Mesothelial cell of epicardium (in vitro differentiated cells): ENCODE data around the gene BCS1L. TPM values are rescaled to one million over a fixed set of nuclear protein-coding genes. Genes with fewer than 3 reads are reported as not detected.
A peak's percentile ranks its signal among the peaks of the same experiment; 100 is the strongest.
"Not testable (repeated sequence)": the region's sequence is repeated elsewhere in the genome, so short reads cannot be mapped to it uniquely, and the experiment has no call there.

Experiments
- DNase-seq, 2 experiments: peaks; one replicate each; pipeline ENCODE4 v3.0.0; 2021; ENCODE audit warnings: low spot score in 2 of 2; ENCODE audit not compliant: unreplicated experiment in 2 of 2
- H3K27ac Mint-ChIP-seq: 2 replicates; pipeline ENCODE4 v1.8.0; 2021; ENCODE audit warnings: mixed read lengths
- H3K27me3 Mint-ChIP-seq: 2 replicates; pipeline ENCODE4 v1.8.0; 2021; ENCODE audit warnings: low read depth, mixed read lengths
- H3K36me3 Mint-ChIP-seq: 2 replicates; pipeline ENCODE4 v1.8.0; 2021; ENCODE audit warnings: mixed read lengths
- H3K4me1 Mint-ChIP-seq: 2 replicates; pipeline ENCODE4 v1.8.0; 2021; ENCODE audit warnings: mixed read lengths
- H3K4me3 Mint-ChIP-seq: 2 replicates; pipeline ENCODE4 v1.8.0; 2021; ENCODE audit warnings: mild to moderate bottlenecking, moderate library complexity, mixed read lengths
- H3K9me3 Mint-ChIP-seq: 2 replicates; pipeline ENCODE4 v1.8.0; 2021; ENCODE audit warnings: mixed read lengths
- total RNA-seq: library from RNA; stranded (reverse); gene quantifications from 3 replicates; pipeline ENCODE4 v1.2.1, GENCODE V29; 2021
- TF ChIP-seq, protein P1 (sequence below): fragments of 200-600 bp; sonication (generic); IDR thresholded peaks from one replicate; pipeline ENCODE4 v1.5.0; 2021; ENCODE audit warnings: antibody characterized with exemption; ENCODE audit not compliant: unreplicated experiment

The BCS1L gene
- total RNA-seq, 1 donor from 2014 or later: 39.4 TPM

DNA sequence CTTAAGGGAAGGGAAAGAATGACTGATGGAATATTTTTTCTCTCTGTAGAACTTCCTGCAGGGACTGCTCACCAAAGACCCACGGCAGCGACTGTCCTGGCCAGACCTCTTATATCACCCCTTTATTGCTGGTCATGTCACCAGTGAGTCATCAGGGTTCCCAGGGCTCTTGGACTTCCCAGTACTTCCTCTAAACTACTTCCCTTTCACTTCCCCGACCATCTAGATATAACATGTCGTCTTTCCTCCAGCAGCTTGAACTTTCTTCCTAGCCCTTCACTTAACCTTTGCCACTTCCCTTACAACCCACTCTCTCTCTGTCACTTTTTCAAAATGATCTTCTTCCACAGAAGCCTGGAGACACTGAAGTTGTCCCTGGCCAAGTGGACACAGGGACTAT lies 19.6 kb downstream of the BCS1L start:
- H3K36me3 Mint-ChIP-seq: peaks cover 30% of the 10 kb centered on the region
- no peaks in the 10 kb centered on the region for H3K27me3 Mint-ChIP-seq
- no peak for DNase-seq
- H3K4me1 Mint-ChIP-seq: no peaks in the 10 kb centered on the region
- no peak overlapping the region for H3K4me3 Mint-ChIP-seq
- no peak overlapping the region for H3K27ac Mint-ChIP-seq
- TF ChIP-seq, protein P1, sequence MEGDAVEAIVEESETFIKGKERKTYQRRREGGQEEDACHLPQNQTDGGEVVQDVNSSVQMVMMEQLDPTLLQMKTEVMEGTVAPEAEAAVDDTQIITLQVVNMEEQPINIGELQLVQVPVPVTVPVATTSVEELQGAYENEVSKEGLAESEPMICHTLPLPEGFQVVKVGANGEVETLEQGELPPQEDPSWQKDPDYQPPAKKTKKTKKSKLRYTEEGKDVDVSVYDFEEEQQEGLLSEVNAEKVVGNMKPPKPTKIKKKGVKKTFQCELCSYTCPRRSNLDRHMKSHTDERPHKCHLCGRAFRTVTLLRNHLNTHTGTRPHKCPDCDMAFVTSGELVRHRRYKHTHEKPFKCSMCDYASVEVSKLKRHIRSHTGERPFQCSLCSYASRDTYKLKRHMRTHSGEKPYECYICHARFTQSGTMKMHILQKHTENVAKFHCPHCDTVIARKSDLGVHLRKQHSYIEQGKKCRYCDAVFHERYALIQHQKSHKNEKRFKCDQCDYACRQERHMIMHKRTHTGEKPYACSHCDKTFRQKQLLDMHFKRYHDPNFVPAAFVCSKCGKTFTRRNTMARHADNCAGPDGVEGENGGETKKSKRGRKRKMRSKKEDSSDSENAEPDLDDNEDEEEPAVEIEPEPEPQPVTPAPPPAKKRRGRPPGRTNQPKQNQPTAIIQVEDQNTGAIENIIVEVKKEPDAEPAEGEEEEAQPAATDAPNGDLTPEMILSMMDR: no peak
- H3K9me3 Mint-ChIP-seq: no peaks in the 10 kb centered on the region

DNA sequence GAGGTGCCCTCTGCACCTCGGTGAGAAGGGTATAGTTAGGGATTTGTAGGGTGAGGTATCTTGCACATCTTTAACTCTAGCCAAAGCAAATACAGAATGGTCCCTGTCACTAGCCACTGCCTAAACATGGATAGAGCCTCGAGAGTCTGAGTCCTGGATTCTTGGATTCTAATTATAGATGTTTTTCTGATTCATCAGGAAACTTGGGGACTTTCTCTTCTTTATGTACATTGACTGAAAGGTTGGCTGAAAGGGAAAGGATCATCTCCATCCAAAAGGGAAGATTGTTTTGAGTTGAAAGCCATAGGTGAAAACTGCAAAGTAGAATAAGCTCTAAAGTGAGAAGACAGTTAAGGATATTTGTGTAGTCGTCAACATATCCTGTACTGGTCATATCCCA lies 20.6 kb downstream of the BCS1L start:
- Mint-ChIP-seq H3K4me1 (no peaks in the 10 kb centered on the region), H3K4me3 (no peak overlapping the region), H3K36me3 (peaks cover 32% of the 10 kb centered on the region), H3K27ac (no peak overlapping the region), H3K27me3 (no peaks in the 10 kb centered on the region), H3K9me3 (no peaks in the 10 kb centered on the region)
- no peak for DNase-seq
- TF ChIP-seq, protein P1: no peak

DNA sequence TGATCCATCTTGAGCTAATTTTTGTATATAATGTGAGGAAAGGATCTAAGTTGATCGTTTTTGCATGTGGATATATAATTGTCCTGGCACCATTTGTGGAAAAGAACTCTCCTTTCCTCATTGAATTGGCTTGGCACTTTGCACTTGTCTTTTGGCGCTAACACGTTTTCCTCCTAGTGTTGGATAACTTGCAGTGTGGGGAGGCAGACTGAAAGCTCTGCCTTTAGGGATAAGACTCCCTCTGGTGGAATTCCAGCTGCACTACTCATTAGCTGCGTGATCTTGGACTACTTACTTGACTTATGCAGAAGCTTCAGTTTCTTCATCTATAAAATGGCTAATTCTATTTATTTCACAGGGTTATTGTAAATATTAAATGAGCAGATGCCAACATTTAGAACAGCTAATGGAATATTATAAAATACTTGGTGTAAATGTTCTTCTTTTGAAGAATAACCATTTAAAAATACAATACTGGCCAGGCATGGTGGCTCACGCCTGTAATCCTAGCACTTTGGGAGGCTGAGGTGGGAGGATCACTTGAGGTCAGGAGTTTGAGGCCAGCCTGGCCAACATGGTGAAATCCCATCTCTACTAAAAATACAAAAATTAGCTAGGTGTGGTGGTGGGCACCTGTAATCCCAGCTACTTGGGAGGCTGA lies 28.0 kb downstream of the BCS1L start:
- DNase-seq, H3K4me1 Mint-ChIP-seq, H3K27me3 Mint-ChIP-seq, H3K4me3 Mint-ChIP-seq, H3K27ac Mint-ChIP-seq, H3K9me3 Mint-ChIP-seq: not testable (repeated sequence)
- TF ChIP-seq, protein P1: peak; percentile 38
- peaks cover 23% of the 10 kb centered on the region for H3K36me3 Mint-ChIP-seq

DNA sequence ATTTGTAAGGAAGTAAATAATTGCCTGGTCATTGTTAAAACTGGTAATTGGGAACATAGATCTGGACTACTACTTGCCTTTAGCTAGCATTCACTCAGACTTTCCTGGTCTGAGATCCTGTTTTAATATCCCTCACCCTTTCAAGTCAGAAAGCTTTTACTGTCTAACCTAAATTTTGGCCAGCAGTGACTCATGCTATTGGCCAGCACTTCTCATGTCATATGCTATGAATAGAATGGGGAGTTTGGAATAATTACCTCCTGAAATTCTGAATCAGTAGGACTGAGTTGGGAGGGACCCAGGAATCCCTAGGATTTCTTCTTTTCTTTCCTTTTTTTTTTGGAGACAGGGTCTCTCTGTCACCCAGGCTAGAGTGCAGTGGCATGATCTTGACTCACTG lies 31.8 kb downstream of the BCS1L start:
- H3K9me3 Mint-ChIP-seq: no peaks in the 10 kb centered on the region
- TF ChIP-seq, protein P1: no peak
- no peak for DNase-seq
- no peaks in the 10 kb centered on the region for H3K27me3 Mint-ChIP-seq
- H3K4me1 Mint-ChIP-seq: no peaks in the 10 kb centered on the region
- H3K36me3 Mint-ChIP-seq: peaks cover 33% of the 10 kb centered on the region
- no peak overlapping the region for H3K27ac Mint-ChIP-seq
- no peak overlapping the region for H3K4me3 Mint-ChIP-seq

DNA sequence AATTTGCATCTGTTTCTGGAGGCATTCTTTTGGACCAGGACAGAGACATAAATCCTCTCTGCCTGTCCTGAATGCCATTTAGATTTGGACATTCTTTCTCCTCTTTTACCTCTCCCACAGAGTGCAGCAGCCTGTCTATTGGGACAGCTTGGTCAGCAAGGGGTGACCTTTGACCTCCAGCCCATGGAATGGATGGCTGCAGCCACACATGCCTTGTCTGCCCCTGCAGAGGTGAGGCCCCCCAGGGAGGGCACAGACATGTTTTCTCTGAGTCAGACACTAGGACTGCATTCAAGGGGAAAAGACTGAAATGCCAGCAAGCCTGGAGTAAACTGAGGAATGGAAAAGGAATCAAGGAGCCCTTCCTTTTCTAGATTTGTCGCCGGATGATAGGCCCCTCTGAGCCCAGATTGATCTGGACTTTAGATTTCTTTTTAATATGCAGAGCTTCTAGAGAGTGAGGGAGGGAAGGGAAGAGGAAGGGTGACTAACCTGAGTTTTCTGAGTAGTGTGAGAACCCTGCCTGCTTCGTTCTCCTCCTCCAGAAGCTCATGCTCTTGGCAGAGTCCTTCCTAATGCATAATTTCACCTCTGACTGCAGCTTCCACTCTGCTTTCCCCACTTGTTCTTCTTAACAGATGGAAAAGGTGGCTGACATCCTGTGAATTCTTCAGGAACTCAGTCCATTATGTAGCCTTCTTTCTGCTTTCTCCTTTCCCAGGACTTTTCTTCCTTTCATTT lies 35.1 kb downstream of the BCS1L start:
- TF ChIP-seq, protein P1: no peak
- DNase-seq: no peak
- Mint-ChIP-seq H3K4me3 (no peak overlapping the region), H3K27me3 (no peaks in the 10 kb centered on the region), H3K36me3 (peaks cover 32% of the 10 kb centered on the region), H3K4me1 (no peaks in the 10 kb centered on the region), H3K9me3 (no peaks in the 10 kb centered on the region), H3K27ac (no peak overlapping the region)
